M059J (cell line): ENCODE measurements around the gene MAST2. TPM values are rescaled to one million over a fixed set of nuclear protein-coding genes. Genes with fewer than 3 reads are reported as not detected.

ENCODE experiments used
- DNase-seq: peaks from one replicate; pipeline ENCODE4 v3.0.0-alpha.2; 2012; ENCODE audit warnings: low read depth
- total RNA-seq: library from RNA; depleted of rRNA; stranded (reverse); fragments of >200 nt; shearing (Covaris generic); gene quantifications from 2 replicates; pipeline ENCODE4 v1.2.3, GENCODE V29; 2014; rRNA removed

The MAST2 gene
- total RNA-seq, 1 experiment from 2014 or later, result 15.7 TPM

GRCh38 chr1:46061146-46061545, 257.7 kb downstream of the MAST2 start:
- no peak for DNase-seq

GRCh38 chr1:46062651-46063319, 259.4 kb downstream of the MAST2 start:
- peak; percentile 57 for DNase-seq

- DNase-seq, result no peak
Measured at GRCh38 chr1:46064708-46065107, 261.3 kb downstream of the MAST2 start.

- peak; percentile 32 for DNase-seq
Measured at GRCh38 chr1:46065405-46065804, 262.0 kb downstream of the MAST2 start.

- DNase-seq, result peak; percentile 33
Measured at GRCh38 chr1:46067652-46068051, 264.2 kb downstream of the MAST2 start.

GRCh38 chr1:46068525-46068924, 265.1 kb downstream of the MAST2 start:
- DNase-seq, result no peak

GRCh38 chr1:46070164-46070814, 266.9 kb downstream of the MAST2 start:
- no peak for DNase-seq

- peak; percentile 31 for DNase-seq
Measured at GRCh38 chr1:46072975-46073374, 269.6 kb downstream of the MAST2 start.

GRCh38 chr1:46076343-46076742, 272.9 kb downstream of the MAST2 start:
- no peak for DNase-seq

- DNase-seq, result no peak
Measured at GRCh38 chr1:46077644-46078043, 274.2 kb downstream of the MAST2 start.

GRCh38 chr1:46080257-46080656, 276.8 kb downstream of the MAST2 start:
- no peak for DNase-seq

GRCh38 chr1:46081206-46081605, 277.8 kb downstream of the MAST2 start:
- no peak for DNase-seq

- DNase-seq, result no peak
Measured at GRCh38 chr1:46081619-46082018, 278.2 kb downstream of the MAST2 start.

- no peak for DNase-seq
Measured at GRCh38 chr1:46083579-46083978, 280.2 kb downstream of the MAST2 start.

- peak; percentile 61 for DNase-seq
Measured at GRCh38 chr1:46084553-46085451, 281.4 kb downstream of the MAST2 start.

Other genes with a start within 250 kb of the MAST2 start
- 104 and 120 TPM in 2 replicates for gene NASP, start 219.6 kb upstream of the MAST2 start, total RNA-seq
- gene CCDC17, start 179.6 kb upstream of the MAST2 start, total RNA-seq, result 0.10 TPM in 2 replicates
- gene GPBP1L1, start 117.1 kb upstream of the MAST2 start, total RNA-seq, result 140 and 145 TPM in 2 replicates
- gene TMEM69, start 115.4 kb upstream of the MAST2 start, total RNA-seq, result 35.8 and 37.6 TPM in 2 replicates
- 4.6 and 7.8 TPM in 2 replicates for gene IPP, start 53.0 kb upstream of the MAST2 start, total RNA-seq